Testis (tissue), 2 donors: ENCODE results near the gene RTN4RL2.

Experiments
- CTCF ChIP-seq, 3 experiments: fragments of 450-650 bp in 2 of 3; fragments of 200-600 bp in 1 of 3; sonication (generic) in 1 of 3; IDR thresholded peaks; one replicate each; pipeline ENCODE4 v1.5.1; 2016 to 2019; ENCODE audit warnings: antibody characterized with exemption in 3 of 3, mild to moderate bottlenecking in 2 of 3, moderate library complexity in 1 of 3
- POLR2A ChIP-seq: fragments of 450-650 bp; IDR thresholded peaks from one replicate; pipeline ENCODE4 v1.6.1; 2017; ENCODE audit warnings: antibody characterized with exemption, mild to moderate bottlenecking, moderate library complexity

- peak; percentile 53 to 74 (median 60) for TF ChIP-seq CTCF (IDR thresholded peaks at IDR 0.05)
- TF ChIP-seq POLR2A: no peak
Measured at GRCh38 chr11:57482782-57483561, 22.6 kb downstream of the RTN4RL2 start.
